ENCODE data around the gene HHAT. TPM values are rescaled to one million over a fixed set of nuclear protein-coding genes. Genes with fewer than 3 reads are reported as not detected.

Gene HHAT
- polyA plus RNA-seq, 1 donor (not counting 4 experiments of a cell fraction or from before 2014, with no cell fraction given), result 3.8 TPM

DNA sequence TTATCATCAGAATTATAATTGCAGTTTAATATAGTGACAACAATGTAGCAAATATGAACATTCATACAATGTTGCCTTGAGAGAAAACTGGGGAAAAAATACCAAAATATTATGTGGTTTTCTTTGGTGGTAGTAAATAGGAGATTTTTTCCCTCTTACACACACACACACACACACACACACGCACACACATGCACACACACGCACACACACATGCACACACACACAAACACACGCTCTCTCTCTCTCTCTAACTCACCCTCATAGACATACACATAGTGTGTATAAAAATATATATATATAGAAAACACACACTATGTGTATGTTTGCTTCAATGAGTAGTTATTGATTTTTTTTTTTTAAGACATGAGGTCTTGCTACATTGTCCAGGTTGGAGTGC, 211.6 kb downstream of the HHAT start:
- DNase-seq (ENCODE audit: low read depth, low spot score) (no peak), FAIRE-seq (no peak)
- TF ChIP-seq EZH2 (IDR thresholded peaks at IDR 0.05; ENCODE audit: low read length), result no peak
- TF ChIP-seq, protein P1, sequence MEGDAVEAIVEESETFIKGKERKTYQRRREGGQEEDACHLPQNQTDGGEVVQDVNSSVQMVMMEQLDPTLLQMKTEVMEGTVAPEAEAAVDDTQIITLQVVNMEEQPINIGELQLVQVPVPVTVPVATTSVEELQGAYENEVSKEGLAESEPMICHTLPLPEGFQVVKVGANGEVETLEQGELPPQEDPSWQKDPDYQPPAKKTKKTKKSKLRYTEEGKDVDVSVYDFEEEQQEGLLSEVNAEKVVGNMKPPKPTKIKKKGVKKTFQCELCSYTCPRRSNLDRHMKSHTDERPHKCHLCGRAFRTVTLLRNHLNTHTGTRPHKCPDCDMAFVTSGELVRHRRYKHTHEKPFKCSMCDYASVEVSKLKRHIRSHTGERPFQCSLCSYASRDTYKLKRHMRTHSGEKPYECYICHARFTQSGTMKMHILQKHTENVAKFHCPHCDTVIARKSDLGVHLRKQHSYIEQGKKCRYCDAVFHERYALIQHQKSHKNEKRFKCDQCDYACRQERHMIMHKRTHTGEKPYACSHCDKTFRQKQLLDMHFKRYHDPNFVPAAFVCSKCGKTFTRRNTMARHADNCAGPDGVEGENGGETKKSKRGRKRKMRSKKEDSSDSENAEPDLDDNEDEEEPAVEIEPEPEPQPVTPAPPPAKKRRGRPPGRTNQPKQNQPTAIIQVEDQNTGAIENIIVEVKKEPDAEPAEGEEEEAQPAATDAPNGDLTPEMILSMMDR (optimal IDR thresholded peaks at IDR 0.05 in 1 of 3, IDR thresholded peaks at IDR 0.05 in 1 of 3, conservative IDR thresholded peaks at IDR 0.05 in 1 of 3; ENCODE audit: extremely low read depth in 1 of 3, insufficient read depth in 2 of 3, low read length in 3 of 3), result no peak
- Histone ChIP-seq H3K9ac (ENCODE audit: control insufficient read depth, extremely low read depth, insufficient read depth, low read length) (no peak overlapping the region), H3K9me1 (ENCODE audit: control insufficient read depth, extremely low read depth, insufficient read depth, low read length) (no peaks in the 10 kb centered on the region), H4K20me1 (ENCODE audit: control insufficient read depth, extremely low read depth, insufficient read depth, low read length) (no peaks in the 10 kb centered on the region), H3K79me2 (ENCODE audit: control insufficient read depth, insufficient read depth, low read length) (no peaks in the 10 kb centered on the region), H3K4me2 (ENCODE audit: control insufficient read depth, extremely low read depth, insufficient read depth, low read depth, low read length) (no peak overlapping the region), H3K9me3 (ENCODE audit: control insufficient read depth, low read depth, low read length) (no peaks in the 10 kb centered on the region), H2AFZ (ENCODE audit: control insufficient read depth, low read length) (no peak overlapping the region), H3K27ac (ENCODE audit: control insufficient read depth, insufficient read depth, low read length) (no peak overlapping the region), H3K27me3 (ENCODE audit: control insufficient read depth, extremely low read depth, insufficient read depth, low read length) (no peaks in the 10 kb centered on the region), H3K4me3 (ENCODE audit: control insufficient read depth in 2 of 3, extremely low read depth in 1 of 3, insufficient read depth in 2 of 3, low read depth in 1 of 3, low read length in 3 of 3) (no peak overlapping the region), H3K36me3 (ENCODE audit: control insufficient read depth in 2 of 2, extremely low read depth in 1 of 2, insufficient read depth in 2 of 2, low read length in 2 of 2) (no peaks in the 10 kb centered on the region), H3K4me1 (ENCODE audit: control insufficient read depth, extremely low read depth, insufficient read depth, low read length) (no peaks in the 10 kb centered on the region)
- dilution Hi-C loops (cut with MboI; ENCODE audit: extremely low pct_ligation_motif_present, low sequenced_read_pairs), result no loop called here

DNA sequence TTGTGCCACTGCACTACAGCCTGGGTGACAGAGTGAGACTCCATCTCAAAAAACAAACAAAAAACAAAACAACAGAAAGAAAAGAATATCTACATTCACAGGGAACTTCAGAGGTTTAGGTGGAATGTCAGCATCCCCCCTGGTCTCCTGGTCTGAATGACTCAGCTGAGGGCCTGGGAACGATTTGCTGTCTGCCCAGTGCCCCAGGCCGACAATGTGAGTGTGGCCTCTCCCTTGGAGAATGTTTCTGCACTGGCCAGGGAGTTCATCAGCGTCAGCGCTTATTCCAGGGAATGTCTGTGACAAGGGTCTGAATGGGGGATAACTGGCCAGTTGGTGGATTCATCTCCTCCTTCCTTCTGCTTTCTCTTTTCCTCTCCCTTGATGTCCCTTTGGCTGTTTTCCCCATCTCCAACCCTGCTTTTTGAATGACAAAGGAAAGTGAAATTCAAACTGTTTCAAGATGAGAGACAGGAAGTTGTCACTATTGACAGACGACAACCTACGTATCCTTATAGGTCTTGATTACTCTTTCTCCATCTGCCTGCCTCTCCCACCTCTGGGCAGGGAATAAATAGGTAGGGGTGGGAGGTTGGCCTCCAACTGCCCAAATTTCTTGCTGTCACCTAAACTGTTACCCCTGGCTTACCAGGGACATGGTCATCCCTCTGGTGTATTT, 213.1 kb downstream of the HHAT start:
- no peak for TF ChIP-seq EZH2 (IDR thresholded peaks at IDR 0.05; ENCODE audit: low read length)
- TF ChIP-seq, protein P1 (optimal IDR thresholded peaks at IDR 0.05 in 1 of 3, IDR thresholded peaks at IDR 0.05 in 1 of 3, conservative IDR thresholded peaks at IDR 0.05 in 1 of 3; ENCODE audit: extremely low read depth in 1 of 3, insufficient read depth in 2 of 3, low read length in 3 of 3), result no peak
- FAIRE-seq (no peak), DNase-seq (ENCODE audit: low read depth, low spot score) (no peak)
- Histone ChIP-seq H3K9ac (ENCODE audit: control insufficient read depth, extremely low read depth, insufficient read depth, low read length) (no peak overlapping the region), H3K27me3 (ENCODE audit: control insufficient read depth, extremely low read depth, insufficient read depth, low read length) (no peaks in the 10 kb centered on the region), H3K4me1 (ENCODE audit: control insufficient read depth, extremely low read depth, insufficient read depth, low read length) (no peaks in the 10 kb centered on the region), H3K27ac (ENCODE audit: control insufficient read depth, insufficient read depth, low read length) (no peak overlapping the region), H3K4me2 (ENCODE audit: control insufficient read depth, extremely low read depth, insufficient read depth, low read depth, low read length) (no peak overlapping the region), H3K9me1 (ENCODE audit: control insufficient read depth, extremely low read depth, insufficient read depth, low read length) (no peaks in the 10 kb centered on the region), H3K79me2 (ENCODE audit: control insufficient read depth, insufficient read depth, low read length) (no peaks in the 10 kb centered on the region), H3K4me3 (ENCODE audit: control insufficient read depth in 2 of 3, extremely low read depth in 1 of 3, insufficient read depth in 2 of 3, low read depth in 1 of 3, low read length in 3 of 3) (no peak overlapping the region), H4K20me1 (ENCODE audit: control insufficient read depth, extremely low read depth, insufficient read depth, low read length) (no peaks in the 10 kb centered on the region), H3K9me3 (ENCODE audit: control insufficient read depth, low read depth, low read length) (no peaks in the 10 kb centered on the region), H2AFZ (ENCODE audit: control insufficient read depth, low read length) (no peak overlapping the region), H3K36me3 (ENCODE audit: control insufficient read depth in 2 of 2, extremely low read depth in 1 of 2, insufficient read depth in 2 of 2, low read length in 2 of 2) (no peaks in the 10 kb centered on the region)
- dilution Hi-C loops (cut with MboI; ENCODE audit: extremely low pct_ligation_motif_present, low sequenced_read_pairs), result no loop called here
